Transverse colon (tissue), 4 donors: ENCODE data around the gene ZCCHC3.

Experiments
- EP300 ChIP-seq: sonication (generic); formaldehyde crosslinking; IDR thresholded peaks from one replicate; pipeline ENCODE4 v1.6.1; 2017; ENCODE audit warnings: antibody characterized with exemption, low read depth
- POLR2A ChIP-seq: fragments of 450-650 bp; IDR thresholded peaks from one replicate; pipeline ENCODE4 v1.6.1; 2016; ENCODE audit warnings: antibody characterized with exemption, mild to moderate bottlenecking, moderate library complexity
- POLR2AphosphoS5 ChIP-seq, 3 donors: sonication (generic); formaldehyde crosslinking; IDR thresholded peaks; one replicate each; pipeline ENCODE4 v1.6.1; 2016; ENCODE audit warnings: antibody characterized with exemption in 3 of 3
- TF ChIP-seq, protein P1 (sequence below), 5 experiments: fragments of 200-600 bp in 3 of 5; fragments of 450-650 bp in 2 of 5; sonication (generic) in 3 of 5; IDR thresholded peaks; 1 replicate in 2 of 5; 2 replicates in 3 of 5; pipeline ENCODE4 v1.5.1; 2016 to 2017; ENCODE audit warnings: antibody characterized with exemption in 5 of 5, inconsistent platforms in 3 of 5, mild to moderate bottlenecking in 2 of 5, moderate library complexity in 1 of 5

DNA sequence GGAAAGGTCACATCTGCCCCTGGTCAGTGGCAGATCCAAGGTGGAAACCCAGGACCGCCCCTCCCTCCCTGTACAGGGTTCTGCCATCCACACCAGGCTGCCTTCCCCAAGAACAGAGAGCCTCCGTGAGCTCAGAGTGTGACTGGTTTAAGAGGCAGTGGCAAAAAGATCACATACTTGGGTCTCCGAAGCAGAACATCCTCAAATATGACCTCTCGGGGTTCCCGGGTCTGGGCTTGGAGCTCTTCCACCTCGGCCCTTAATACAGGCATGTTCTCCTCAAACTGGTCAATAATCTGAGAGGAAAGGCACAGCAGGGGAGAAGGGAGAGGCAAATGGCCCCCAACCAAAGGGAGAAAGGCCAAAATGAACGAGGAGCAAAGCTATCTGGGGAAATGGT lies 21.6 kb upstream of the ZCCHC3 start:
- TF ChIP-seq, protein P1, sequence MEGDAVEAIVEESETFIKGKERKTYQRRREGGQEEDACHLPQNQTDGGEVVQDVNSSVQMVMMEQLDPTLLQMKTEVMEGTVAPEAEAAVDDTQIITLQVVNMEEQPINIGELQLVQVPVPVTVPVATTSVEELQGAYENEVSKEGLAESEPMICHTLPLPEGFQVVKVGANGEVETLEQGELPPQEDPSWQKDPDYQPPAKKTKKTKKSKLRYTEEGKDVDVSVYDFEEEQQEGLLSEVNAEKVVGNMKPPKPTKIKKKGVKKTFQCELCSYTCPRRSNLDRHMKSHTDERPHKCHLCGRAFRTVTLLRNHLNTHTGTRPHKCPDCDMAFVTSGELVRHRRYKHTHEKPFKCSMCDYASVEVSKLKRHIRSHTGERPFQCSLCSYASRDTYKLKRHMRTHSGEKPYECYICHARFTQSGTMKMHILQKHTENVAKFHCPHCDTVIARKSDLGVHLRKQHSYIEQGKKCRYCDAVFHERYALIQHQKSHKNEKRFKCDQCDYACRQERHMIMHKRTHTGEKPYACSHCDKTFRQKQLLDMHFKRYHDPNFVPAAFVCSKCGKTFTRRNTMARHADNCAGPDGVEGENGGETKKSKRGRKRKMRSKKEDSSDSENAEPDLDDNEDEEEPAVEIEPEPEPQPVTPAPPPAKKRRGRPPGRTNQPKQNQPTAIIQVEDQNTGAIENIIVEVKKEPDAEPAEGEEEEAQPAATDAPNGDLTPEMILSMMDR (IDR thresholded peaks at IDR 0.05), result no peak
- TF ChIP-seq POLR2AphosphoS5 (IDR thresholded peaks at IDR 0.05) (no peak), POLR2A (no peak), EP300 (no peak)
